Medulla oblongata (tissue), 1 donor: Measurements from ENCODE around the gene TIMM10.

Experiments
- DNase-seq: peaks from one replicate; pipeline ENCODE4 v3.0.0-alpha.2; 2015; ENCODE audit errors: extremely low spot score

The TIMM10 gene

DNA sequence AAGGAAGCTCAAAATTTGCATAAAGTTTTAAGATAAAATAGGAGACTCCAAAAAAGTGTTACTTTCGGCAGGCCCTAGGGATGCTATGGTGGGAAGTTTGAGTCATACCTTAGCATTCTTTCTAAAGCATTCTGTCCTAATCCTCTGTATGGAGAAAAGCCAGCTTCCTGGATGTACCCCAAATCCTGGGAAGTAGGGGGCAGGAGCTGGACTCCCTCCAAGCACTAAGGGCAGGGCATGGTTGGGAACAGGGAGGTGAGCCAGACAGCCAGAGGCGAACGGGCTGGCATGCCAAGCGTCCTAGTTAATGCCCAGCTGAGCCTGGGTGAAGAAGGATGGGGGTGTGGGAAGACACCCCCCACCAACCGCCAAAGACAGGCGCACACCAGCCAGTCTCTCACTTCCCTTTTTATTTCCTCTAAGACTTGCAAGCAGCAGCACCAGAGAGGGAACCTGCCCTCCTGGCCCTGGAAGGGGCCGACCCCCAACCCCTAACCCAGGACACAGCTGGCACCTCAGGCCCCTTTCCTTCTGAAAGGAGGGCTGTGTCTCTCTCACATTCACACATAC is 46.3 kb downstream of the TIMM10 start:
- DNase-seq: no peak

DNA sequence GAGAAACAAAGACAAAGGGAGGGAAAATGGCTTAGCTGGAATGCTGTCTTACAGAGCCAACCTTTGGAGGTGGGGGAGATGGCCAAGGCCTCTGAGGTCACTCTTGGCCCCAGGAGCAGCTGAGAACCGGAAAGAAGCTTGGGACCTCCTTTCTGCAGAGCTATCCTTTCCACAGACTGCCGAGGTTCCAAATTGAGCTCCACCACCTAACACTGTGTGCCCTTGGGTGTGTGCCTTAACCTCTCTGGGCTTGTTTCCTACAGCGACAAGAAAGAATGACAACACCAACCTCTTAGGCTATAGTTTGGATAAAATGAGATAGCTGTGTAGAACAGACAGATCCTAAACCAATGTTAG is 47.0 kb downstream of the TIMM10 start:
- no peak for DNase-seq

DNA sequence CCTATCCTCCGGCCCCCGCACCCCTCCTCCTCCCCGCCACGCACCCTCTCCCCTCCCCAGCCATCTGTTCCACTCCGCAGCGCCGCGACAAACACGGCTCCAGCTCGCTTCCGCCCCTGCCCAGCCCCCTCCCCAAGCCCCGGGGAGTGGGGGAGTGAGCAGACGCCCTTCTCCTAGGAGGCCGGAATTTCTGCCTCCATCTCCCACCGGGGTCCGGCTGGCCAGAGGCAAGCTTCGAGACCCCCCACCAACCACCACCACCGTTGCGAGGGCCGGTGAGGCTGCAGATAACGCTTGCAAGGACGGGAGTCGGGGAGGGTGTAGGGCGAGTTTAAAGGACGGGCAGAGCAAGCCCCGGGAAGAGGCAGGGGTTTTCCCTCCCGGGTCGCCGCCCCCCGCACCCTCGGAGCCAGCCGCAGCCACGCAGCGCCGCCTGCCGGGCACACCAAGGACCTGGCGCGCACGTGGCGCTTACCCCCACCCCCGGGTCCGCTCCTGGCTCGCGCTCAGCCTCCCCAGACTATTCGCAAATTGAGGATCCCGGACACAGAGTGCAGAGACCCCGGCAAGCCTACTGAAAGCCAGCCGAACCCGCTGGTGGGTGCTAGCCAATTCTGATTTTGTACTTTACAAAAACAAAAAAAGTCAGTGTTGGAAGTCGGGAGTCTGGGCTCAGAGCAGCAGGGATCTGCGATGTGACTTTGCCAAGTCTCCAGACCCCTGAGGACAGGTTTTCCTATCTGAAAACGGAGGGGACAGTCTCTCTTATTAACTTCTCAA is 47.6 kb downstream of the TIMM10 start:
- DNase-seq: no peak

DNA sequence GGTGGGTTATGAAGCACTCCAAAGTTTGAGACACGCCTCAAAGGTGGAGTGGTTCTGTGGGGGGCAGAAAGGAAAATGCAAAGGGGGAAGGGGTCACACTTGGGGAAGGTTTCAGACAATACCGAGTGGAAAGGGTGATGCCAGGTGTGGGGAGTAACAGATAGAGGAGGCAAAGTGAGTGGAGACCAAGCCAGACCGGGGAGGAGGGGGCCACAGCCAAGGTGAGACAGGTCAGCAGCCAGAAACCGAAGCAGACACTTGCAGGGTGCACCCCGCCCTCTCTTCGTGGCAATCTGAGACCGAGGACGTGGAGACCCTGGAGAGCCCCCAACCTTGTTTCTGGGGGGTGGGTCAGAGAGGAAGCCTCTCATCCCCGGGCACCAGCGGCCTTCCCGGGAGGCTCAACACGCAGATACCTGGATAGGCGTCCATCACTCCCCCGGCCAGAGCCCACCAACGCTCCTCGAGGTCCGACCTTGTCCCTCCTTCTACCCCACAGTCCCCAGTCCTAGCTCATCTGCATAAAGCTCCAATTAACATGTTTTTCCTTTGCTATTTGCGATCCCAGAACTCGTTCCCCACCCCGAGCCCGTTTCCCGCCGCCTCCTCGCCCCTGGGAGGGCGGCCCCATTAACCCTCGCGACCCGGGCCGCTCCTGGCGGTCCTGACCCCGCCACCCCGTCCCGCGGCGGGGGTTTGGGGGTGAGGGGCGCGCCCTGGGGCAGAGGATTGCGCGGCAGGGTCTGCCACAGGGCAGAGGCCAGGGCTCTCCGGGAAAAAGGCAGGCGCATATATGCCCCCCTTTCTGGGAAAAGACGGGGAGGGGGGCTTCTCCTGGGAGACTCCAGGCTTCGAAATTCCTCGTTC is 48.4 kb downstream of the TIMM10 start:
- no peak for DNase-seq

DNA sequence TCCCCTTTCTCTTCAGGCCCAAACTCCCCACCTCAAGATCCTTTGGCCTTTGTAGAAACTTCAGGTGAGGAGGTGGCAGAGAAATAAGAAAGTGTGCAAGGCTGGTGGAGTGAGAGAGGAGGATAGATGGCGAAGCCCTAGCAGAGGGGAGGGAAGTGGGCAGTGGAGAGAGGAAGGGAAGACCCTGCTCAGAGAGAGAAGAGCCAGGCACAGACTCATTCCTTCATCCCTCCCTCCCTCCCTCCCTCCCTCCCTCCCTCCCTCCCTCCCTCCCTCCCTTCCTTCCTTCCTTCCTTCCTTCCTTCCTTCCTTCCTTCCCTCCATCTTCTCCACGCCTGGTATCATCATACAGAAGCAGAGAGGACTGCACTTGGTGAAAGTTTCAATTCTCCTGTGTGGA is 49.2 kb downstream of the TIMM10 start:
- no peak for DNase-seq

DNA sequence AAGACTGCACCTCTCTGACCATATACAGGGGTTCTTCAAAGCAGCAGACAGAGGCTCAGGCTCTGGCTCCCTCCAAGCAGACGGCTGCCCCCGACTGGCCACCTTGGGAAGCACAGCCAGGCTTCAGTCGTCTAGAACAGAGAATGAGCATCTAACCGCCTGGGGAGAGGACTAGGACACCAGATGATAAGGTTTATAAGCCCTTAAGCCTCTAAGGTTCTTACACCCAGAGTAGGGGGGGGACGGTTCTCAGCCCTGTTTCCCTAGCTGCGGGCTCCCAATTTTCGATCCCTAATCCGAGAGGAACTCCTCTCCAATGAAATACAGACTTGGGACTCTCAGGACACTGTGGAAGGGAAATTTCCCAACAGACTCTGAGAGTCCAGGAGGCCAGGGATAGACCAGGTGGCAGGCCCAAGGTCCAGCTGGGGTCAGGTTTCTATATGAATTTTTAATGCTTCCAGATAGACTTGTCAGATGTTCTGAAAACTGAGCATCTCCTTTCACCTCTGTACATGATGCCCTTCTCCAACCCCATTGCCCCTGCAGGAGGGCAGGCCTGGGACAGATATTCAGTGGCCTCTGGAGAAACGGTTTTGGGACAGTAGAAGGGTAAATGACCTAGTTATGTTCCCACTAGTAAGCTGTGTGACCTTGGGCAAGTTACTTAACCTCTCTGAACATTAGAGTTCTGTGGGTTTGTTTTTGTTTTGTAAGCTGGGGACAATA is 50.0 kb downstream of the TIMM10 start:
- DNase-seq: peak; percentile 42

DNA sequence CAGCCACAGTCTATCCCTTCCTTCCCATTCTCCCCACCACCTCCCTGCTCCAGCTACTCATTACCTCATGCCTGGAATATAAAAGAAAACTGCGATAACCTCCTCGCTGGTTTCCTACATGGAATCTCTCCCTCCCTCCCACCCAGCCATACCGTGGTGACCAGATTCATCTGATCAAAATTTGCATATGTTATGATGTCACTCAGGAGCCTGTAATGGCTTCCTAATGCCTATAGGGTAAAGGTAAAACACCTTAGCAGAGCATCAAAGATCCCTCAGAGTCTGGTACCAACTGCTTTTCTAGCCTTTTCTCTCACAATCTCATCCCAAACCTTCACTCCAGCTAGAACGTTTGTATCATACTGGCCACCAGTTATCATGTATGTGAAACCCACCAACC is 50.6 kb downstream of the TIMM10 start:
- no peak for DNase-seq

DNA sequence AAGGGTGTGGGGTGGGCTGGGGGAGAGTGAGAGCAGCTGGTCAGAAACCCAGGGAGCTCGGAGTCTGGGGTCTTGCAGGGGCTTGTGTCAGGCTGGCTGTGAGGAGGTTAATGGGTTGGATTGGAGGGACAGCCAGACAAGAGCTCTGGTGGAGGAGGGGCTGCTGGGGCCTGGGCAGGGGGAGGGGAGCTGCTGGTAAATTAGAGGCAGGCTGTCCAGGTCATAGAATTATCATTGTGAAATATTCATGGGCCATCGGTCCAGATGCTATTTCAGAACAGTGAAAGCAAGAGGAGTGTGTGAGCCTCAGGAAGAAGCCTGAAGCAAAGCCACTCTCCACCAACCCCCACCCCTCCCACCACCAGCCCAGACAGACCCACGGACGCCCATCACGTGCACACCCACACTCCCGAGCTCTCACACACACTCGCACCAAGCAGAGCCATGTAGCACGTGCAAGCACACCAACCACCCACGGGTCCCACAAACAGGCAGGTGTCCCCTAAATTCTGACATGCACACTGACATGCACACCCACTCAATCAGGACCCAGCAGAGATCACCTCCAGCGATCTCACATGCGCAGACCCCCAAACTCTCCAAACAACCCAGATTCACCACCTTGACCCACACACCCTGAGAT is 51.4 kb downstream of the TIMM10 start:
- no peak for DNase-seq
